Activated CD4-positive, alpha-beta T cell treated with anti-CD3 and anti-CD28 coated beads, Interleukin-2, amount 50 U/mL, for 24 hours (primary cell): ENCODE data around the gene MAGT1.
A peak's percentile ranks its signal among the peaks of the same experiment; 100 is the strongest.
"Not testable (repeated sequence)": the region's sequence is repeated elsewhere in the genome, so short reads cannot be mapped to it uniquely, and the experiment has no call there.

Source experiments
- DNase-seq, 2 donors: peaks; one replicate each; pipeline ENCODE4 v3.0.0-alpha.2; 2020; ENCODE audit warnings: low read depth in 1 of 2, low spot score in 1 of 2

Gene MAGT1

DNA sequence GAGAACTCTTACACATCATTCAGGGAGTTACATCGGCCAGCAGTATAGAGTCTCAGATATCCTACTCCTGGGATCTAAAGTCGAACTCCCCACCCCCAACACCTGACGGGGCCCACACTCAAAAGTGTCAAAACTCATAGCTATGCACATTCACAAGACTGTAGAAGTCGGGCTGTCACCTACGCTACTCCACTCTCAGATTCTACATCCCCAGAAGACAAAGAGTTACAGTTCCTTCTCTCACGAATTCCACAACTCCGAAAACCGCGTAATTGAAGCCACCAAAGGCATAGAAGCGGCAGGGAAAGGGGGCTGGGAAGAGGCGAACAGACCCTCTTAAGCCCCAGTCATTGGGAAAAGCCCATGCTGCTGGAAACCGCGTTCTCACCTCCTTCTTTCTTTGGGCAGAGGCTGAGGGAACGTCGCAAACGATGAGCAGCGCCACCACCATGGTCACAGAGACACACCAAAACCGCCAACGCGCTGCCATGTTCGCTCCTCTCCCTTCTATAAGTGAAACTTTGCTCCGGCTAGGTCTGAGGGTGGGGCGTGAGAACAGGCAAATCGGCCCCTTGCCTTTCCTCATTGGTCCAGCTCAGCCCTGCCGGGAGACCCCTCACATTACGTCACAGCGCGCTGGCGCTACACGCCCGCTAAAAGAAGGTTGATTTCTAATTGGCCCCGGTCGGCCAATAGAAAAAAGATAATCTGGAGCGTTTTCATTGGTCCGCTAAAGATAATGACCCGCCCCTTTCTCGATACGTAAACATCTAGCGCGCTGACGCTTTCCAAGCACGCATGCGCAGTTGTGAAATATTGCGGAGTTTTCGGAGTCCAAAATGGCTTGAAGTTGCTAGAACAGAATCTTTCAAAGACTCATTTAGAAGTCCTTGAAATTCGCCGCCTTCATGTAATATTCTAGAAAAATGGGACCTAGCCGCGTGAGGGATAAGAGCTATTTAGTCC lies at the start of gene MAGT1:
Gene MAGT1 (minus strand): TSS at position 515 of the 966 bp plus-strand sequence. CDS start 25 bp downstream, at position 490.
- peak; percentile 65 to 85 for DNase-seq

DNA sequence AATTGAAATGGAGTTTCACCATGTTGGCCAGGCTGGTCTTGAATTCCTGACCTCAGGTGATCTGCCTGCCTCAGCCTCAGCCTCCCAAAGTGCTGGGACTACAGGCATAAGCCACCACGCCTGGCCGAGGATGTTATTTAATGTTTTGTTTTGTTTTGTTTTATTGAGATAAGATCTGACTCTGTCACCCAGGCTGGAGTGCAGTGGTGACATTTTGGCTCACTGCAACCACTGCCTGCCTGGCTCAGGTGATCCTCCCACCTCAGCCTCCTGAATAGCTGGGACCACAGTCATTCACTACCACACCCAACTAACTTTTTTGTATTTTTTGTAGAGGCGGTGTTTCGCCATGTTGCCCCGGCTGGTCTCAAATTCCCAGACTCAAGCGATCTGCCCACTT lies 49.8 kb upstream of the MAGT1 start:
- not testable (repeated sequence) for DNase-seq

DNA sequence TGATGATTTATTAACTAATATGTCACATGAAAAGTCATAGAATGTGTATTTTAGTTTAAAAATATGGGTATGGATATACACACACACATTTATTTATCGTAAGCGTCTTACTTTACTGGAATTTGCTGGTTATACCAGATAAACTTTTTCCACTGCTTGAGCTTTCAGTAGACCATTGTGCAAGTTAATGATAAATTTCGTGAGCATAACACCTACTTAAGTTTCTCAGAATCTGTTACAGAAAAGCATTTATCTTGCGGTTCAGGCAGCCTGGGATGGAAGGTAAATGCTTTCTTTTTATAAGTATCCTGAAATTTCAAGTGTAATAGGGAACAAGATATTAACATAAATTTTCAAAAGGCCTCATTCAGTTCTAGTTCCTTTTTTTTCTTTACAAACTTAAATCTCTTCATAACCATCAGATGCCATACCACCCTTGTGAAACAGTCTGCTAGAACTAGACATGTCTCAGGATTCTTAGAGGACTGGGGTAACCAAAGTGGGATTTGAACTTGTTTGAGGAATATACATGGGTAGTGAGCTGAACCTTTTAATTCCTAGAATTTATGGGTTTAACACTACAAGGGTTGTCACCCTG lies 42.9 kb upstream of the MAGT1 start:
- no peak for DNase-seq

DNA sequence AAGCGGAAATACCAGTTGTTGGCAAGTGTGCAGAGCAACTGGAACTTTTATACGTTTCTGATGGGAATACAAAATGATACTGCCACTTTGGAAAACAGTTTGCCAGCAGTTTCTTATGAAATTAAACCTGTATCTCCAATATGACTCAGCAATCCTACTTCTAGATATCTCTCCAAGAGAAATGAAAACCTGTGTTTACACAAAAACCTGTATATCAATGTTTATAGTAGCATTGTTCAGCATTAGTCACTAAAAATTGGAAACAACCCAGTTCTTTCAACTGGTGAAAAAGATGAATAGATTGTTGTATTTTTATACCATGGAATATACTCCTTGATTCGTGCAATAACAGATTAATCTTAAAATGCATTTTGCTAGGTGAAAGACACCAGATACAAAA lies 42.1 kb upstream of the MAGT1 start:
- no peak for DNase-seq

DNA sequence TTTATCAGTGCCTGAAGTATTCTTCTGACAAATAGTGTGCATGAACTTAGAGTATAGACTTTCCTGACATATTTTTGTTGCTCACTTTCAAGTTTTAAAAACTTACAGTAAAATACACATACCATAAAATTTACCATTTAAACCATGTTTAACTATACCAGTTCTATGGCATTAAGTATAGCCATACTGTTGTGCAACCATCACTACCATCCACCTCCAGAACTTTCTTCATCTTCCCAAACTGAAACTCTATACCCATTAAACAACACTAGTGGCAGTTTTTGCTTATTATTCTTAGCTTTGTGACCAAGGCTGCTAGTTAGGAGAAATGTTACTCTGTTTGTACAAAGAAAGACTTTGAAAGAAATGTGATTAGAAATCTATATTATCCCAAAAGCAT lies 41.1 kb upstream of the MAGT1 start:
- no peak for DNase-seq

DNA sequence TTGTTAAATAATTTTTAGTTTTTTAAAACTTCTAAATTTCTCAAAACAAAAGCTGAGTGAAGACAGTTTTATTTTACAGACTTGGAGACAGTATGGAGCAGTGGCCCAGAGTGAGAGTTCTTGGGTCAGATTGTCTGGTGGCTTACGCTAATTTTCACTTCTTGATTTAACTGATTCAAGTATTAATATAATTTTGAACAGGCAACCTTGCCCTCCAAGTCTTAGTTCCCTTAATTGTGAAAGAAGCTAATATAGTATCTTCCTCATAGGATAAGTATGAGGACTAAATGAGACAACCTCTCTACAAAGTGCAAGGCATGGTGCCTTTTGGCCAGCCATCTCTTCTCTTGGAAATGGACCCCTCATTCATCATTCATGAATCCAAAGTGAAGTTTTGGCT lies 40.7 kb upstream of the MAGT1 start:
- no peak for DNase-seq

DNA sequence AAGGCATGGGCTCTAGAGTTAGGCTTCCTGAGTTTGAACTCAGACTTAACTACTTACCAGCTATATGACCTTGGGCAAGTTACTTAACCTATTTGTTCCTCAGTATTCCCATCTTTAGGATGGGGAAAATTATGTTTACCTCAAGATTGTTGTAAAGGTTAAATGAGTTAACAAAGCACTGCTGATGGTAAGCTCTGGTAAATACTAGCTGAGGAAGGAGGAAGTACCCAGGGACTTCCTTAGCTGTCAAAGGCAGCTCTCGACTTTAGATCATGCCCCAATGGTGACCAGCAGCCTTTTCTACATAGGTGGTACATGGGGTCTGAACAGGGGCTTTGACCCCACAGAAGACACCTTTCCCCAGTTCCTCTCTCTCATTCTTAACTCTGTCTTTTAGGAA lies 35.3 kb upstream of the MAGT1 start:
- no peak for DNase-seq

DNA sequence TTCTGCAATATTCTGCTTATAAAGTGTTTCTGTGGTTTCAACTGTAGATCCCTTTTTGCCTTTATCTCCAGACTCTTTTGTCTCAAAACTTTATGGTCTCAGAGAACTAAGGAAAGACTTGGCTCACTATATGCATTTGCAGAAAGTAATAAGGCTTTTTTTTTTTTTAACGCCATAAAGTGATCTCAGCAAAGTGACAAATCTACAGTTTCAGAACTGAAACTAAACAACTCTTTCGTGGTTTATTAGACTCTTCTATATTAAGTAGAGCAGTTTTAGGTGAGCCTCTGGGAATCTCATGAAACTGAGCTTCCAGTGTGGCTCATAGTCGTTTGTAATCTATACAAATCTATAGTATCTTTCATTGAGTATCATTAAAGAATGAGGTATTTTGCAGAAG lies 30.5 kb upstream of the MAGT1 start:
- no peak for DNase-seq

DNA sequence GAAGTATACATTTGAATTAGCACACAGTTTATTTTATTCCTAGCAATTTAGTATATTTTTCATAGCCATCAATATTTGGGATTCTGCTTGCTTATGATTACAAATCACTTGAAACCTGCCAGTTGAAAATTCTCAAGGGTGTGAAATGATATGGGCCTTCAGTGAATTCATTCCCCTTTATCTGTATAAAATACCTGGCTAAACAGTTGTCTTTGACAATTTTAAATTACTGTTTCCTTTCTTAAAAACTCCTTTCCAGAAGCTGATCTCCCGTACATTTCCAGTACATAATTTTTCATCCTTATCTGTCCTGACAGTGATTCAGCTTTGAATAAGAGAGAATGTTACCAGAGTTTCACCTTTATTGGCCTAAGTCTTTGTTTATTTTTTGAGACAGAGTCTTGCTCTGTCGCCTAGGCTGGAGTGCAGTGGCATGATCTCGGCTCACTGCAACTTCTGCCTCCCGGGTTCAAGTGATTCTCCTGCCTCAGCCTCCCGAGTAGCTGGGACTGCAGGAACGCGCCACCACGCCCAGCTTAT lies 29.2 kb upstream of the MAGT1 start:
- DNase-seq = no peak

DNA sequence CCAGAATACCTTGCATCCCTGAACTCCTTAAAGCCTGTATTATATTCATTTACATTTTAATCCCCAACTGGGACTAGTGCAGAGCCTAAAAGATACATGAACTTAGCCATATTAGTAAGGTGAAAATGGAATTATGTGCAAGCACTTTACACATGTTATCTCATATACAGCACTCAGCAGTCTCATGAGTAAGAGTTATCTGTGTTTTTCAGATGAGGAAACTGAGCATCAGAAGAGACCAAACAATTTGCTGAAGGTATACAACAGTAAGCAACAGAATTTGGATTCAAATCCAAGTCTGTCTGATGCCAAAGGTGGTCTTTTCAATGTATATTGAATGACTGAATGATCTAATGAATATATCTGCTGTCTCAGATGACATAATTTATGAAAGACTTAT lies 27.6 kb upstream of the MAGT1 start:
- DNase-seq = no peak

DNA sequence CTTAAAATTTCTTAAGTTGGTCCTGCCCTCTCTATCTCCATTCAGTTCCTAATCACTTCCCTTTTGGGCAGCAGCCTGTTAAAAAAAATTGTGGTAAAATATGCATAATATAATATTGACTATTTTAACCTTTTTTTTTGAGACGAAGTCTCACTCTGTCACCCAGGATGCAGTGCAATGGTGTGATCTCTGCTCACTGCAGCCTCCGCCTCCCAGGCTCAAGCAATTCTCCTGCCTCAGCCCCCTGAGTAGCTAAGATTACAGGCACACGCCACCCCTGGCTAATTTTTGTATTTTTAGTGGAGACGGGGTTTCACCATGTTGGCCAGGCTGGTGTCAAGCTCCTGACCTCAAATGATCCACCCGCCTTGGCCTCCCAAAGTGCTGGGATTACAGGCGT lies 24.1 kb upstream of the MAGT1 start:
- DNase-seq = not testable (repeated sequence)

DNA sequence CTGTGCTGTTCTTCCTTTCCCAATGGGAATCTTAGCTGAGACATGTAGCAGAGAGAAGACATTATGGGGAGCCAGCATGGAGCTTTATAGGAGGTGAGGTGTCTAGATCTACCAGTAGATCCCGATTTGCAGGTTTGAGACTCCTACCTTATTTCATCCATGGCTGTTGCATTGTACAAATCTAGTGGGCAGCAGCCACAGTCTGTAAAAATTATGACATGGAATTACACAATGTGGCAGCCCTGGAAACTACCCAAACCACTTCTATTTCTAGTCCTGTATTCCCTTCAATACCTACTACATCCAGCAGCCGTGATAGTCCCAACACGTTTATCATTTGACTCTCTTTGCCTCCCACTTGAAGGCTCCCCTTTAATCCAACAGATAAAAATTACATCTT lies 23.3 kb upstream of the MAGT1 start:
- no peak for DNase-seq

DNA sequence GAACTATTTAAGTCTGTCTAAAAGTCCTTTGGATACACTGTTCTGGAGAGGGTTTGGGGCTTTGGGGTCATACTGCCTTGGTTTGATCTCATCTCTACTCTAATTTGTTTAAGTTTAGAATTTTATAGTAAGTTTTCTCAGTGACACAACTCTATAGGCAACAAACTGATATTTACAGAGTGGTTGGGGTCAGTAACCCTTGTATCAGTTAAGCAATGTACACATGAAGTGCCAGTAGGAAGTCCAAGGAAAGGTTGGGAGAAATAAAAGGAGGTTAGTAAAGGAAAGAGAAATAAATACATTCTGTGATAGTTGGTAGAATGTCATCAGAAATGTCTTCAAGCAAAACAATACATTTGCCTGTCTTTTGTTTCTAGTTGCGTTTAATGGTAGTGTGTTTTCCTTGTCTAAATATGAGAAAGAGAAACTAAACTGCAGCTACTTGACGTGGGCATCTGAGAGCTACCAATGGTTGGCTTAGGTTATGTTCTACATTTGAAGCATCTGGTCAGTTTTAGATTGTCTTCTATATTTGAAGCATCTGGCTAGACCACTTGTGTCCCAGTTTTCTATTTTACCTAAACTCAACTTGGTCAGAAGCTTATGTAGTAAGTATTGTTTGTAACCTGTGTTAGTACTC lies 22.2 kb upstream of the MAGT1 start:
- DNase-seq = no peak

DNA sequence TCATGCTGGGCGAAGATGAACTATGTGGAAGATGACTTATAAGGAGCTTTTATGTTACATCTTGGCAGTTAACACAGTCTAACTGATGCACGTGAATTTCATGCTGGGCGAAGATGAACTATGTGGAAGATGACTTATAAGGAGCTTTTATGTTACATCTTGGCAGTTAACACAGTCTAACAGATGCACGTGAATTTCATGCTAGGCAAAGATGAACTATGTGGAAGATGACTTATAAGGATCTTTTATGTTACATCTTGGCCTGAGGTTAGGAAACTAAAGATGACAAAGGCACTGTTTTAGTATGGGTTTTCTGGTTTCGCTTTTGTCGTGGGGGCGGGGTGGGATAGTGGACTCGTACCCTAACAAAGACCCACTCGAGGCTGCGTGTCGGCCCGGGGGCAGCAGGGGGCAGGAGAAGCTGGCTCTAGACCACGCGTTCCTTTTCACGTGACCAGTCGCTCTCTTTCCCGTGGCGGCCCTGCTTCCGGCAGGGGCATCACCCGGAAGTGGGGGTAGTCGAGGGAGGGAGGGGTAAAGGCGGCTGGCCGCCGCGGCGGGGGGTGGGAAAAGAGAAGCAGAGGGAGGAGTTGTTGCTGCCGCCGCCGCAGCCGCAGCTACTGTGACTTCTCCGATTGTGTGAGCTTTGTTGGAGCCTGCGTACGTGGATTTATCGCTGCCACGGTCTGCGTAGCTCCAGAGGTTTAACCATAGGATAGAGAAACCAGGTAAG lies 15.0 kb upstream of the MAGT1 start, which contains the start of gene ATP7A:
Gene ATP7A (plus strand): TSS at position 586 of the 733 bp plus-strand sequence. CDS start 60,949 bp downstream, outside the sequence.
- peak; percentile 70 to 86 for DNase-seq

DNA sequence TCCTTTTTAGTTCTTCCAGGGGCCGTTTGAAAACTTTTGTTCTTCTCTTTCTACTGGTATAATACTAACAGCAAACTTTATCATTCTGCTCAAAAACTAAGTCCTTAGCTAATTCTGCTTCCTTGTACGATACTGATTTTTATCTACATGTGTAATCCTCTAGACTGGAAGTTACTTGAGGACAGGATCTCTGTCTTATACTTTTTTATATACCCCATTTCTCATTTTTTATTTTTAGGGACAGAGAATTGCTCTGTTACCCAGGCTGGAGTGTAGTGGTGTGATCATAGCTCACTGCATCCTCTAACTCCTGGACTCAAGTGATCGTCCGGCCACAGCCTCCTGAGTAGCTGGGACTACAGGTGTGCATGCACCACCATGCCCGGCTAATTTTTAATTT lies 6.3 kb upstream of the MAGT1 start:
- DNase-seq = no peak

DNA sequence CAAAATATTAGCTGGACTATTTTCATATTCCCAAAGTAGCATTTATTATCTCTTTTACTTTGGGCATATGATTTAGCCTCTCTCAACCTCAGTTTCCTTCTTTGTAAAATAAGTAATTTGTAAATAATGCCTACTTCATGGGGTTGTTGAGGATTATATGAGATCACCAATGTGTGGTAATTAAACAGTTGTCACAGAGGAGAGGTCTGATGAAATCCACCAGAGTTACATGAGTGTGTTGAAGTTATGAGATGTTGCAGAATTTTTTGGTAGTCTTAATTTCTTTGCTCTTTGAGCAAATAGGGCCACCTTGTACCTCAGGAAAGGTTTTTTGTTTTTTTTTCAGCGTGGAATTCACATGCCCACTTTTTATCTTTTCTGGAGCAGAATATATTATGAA lies 5.5 kb upstream of the MAGT1 start:
- DNase-seq = no peak

DNA sequence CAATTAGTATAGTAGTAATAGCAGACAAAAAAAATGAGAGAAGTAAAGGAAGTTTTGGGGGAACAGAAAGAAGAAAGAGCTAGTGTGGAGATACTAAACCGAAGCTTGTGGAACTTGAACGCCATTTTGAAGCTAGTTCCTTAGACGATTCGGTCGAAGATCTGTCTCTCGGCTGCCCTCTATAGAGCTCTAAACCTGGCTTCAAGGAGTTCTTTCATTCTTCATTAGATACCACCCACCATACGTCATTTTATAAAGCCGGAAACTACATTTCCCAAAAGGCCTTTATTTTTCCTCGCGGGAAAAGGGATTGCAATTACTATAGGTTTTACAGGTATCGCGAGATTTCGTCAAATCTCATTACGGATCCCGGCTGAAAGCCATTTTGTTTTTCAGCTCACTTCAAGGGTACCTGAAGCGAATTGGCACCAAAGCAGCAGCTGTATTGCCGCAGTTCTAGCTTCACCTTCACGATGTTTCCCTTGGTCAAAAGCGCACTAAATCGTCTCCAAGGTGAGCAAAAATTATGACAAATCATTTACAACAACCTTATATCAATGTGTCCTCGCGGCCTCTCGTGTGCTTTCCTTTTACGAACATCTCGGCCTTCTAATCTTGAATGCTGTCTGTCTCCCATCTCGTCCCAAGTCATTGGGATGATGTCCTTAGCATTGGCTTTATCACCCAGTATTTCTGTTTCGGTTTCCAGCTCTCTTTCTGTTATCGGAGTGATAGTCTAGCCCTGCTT lies 4.0 kb upstream of the MAGT1 start, which contains the start of gene COX7B:
Gene COX7B (plus strand): TSS at position 388 of the 748 bp plus-strand sequence. CDS start 86 bp downstream, at position 474.
- DNase-seq = peak in 1 of 2 donors; percentile 75

DNA sequence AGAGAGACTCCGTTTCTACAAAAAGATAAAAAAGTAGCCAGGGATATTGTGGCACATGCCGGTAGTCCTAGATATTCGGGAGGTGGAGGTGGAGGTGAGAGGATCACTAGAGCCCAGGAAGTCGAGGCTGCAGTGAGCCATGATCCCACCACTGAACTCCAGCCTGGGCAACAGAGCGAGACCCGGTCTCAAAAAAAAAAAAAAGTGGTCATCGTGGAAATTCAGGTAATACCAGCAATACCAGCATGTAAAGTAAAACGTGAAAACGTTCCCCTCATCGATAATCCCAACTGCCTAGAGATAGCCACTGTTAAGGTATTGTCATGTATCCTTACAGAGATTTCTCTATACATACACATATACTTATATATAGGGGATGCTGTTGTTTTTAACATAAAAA lies 1.5 kb downstream of the MAGT1 start:
- DNase-seq = no peak

DNA sequence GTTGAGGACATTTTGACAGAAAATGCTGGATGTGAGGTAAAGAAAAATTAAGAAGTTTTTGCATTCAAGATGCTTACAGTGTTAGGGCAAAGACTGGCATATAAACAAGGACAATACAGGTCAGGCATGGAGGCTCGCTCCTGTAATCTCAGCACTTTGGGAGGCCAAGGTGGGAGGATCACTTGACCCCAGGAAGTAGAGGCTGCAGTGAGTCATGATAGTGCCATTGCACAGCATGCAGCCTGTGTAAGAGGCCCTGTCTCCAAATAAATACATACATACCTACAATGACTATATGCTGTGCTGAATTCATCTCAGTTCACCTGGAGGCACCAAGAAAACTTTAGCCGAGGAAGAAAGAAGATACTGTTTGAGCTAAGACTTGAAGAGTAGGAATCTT lies 2.3 kb downstream of the MAGT1 start:
- DNase-seq = no peak

DNA sequence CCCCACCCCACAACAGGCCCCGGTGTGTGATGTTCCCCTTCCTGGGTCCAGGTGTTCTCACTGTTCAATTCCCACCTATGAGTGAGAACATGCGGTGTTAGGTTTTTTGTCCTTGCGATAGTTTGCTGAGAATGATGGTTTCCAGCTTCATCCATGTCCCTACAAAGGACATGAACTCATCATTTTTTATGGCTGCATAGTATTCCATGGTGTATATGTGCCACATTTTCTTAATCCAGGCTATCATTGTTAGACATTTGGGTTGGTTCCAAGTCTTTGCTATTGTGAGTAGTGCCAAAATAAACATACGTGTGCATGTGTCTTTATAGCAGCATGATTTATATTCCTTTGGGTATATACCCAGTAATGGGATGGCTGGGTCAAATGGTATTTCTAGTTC lies 13.8 kb downstream of the MAGT1 start:
- not testable (repeated sequence) for DNase-seq
